GM19099 (cell line): ENCODE data around the gene PSMG3.

Source experiments
- POLR2A ChIP-seq: IDR thresholded peaks from 3 replicates; pipeline ENCODE4 v1.6.1; 2011; ENCODE audit warnings: low read depth; ENCODE audit not compliant: insufficient read length; ENCODE audit errors: extremely low read depth

PSMG3 gene

DNA sequence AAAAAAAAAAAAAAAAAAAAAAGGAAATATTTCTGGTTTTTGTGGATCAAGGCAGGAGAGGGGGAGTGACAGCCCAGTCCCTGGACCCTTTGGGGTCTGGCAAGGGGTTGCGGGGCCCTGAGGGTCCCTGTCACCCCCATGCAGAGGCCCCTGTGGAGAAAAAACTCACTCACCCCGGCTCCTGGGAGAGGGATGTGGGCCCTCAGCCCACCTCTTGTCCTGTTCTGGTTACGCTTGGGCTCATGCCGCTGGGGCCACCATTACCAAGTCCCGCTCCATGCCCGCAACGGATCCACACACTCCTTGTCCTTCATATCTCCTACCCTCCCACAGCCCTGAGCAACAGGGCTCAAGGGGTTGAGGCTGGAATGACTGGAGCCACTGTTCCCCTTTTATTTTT is 12.8 kb downstream of the PSMG3 start:
- TF ChIP-seq POLR2A, result no peak

DNA sequence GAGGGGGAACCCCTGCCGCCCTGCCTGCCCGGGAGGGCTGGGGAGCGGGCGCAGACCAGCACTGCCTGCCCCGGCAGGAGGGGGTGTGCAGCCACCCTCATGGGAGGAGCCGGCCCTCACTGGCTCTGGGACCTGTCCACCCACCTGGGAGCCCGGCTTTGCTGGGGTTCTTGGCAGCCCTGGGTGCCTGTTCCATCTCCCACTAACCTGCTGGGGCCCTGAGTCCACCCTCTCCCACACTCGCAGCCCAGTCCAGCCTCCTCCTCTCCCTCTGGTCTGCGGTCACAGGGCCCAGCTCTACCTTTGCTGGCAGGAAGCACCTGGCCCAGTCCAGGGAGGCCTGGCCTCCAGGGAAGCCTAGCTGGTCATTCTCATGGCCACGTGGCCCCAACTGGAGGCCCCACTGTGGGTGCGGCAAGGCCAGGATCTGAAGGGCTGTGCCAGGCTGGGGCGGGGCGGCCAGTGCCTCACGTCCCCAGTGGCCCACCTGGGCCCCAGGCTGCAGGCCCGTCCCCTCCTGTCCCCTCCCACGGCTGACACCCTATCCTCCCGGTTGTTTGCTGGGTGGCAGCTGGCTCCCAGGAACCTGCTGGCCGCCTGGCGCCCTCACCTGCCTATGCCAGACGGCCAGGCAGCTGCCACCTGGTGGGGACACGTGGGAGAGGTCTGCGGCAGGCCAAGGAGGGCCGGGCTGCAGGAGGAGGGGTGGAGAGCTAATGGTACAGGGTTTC is 13.9 kb downstream of the PSMG3 start, which contains the start of gene TMEM184A:
Gene TMEM184A (minus strand): TSS at position 393 of the 731 bp plus-strand sequence. CDS start 721 bp downstream, outside the sequence.
- no peak for TF ChIP-seq POLR2A

DNA sequence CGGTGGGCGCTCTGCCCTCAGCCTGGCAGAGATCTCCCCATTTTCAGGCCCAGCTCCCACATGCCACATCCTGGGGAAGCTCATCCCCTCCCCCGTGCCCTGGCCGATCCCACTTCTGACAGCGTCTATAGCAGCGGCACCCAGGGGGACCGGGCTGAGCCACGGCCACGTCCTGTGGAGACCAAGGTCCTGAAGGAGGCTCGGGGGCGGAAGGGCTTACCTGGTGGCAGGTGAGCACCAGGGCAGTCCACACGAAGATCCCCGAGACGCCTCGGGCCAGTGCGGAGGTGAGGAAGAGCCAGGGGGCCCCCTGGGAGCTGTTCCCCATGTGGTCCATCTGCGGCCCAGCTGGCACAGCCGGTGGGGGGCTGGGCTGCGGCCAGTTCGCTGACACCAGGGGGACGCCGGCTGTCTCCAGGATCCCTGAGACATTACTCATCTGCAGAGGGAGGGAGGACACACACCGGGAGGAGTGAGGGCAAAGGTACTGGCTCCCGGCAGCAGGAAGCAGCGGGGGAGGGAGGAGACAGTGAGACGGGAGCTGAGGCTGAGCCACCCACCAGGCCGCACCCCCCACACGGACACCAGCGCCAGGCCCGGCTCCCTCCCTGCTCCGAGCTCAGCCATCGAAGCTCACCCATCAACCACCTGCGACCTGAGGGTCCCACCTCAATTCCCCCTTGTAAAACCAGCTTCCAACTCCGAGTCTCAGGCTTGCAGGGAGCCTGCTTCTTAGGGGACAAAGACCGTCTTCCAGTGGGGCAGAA is 14.6 kb downstream of the PSMG3 start:
- TF ChIP-seq POLR2A, result no peak

DNA sequence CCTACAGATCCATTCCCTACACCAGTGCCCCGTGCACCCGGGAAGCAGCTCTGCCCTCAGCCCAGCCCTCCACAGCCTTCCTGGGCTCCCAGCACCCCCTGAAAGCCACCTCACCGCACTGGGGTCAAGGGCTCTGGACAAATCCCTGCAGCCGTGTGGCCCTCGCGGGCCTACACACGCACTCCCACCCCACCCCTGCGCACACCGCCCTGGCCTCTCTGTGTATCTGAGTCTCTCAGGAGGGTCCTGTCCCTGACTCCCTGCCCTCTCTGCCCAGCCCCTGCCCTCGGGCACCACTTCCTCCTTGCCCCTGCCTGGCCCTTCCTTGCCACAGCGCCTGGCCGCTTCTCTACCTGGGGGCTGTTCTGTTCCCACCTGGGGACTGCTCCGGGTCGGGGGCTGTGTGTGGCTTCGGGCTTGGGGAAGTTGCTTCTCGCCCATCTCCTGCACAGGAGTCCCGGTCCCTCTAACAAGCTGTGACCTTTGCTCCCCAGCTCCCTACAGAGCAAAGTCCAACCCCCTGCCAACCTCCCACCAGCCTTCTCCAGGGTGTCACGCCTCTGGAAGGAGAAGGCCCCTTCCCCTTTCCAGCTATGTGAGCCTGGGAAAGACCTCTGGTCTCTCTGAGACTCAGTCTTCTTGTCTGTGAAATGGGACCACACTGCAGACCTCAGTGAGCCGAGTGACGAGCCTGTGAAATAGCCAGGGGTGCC is 15.3 kb downstream of the PSMG3 start:
- TF ChIP-seq POLR2A, result no peak

DNA sequence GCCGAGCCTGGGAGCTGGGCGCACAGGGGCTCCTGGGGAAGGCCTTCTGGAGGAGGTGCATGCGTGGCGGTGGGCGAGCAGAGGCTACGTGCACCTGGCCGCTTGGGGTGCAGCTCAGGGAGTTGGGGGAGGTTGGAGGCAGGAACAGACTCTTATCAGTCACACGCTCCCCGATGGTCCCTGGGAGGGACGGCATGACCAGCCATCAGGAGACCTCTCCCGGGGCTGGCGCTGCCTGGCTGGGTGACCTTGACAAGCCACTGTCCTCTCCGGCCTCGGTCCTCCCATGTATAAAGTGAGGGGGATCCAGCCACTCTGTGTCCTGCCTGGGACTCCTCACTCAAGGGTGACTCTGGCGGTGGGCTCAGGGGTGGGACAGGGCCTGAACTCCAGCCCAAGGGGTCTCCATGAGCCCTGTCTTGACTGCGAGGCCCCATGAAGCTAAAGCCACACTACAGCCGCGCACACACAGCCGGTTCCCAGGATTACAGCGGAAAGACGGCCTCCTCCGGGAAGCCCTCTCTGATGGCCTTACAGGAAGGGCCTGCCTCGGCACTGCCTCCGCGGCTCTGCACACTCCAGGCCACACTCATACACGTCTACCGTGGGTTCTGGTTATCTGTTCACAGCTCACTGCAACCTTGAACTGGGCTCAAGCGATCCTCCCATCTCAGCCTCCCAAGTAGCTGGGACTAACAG is 16.2 kb downstream of the PSMG3 start:
- TF ChIP-seq POLR2A, result no peak

DNA sequence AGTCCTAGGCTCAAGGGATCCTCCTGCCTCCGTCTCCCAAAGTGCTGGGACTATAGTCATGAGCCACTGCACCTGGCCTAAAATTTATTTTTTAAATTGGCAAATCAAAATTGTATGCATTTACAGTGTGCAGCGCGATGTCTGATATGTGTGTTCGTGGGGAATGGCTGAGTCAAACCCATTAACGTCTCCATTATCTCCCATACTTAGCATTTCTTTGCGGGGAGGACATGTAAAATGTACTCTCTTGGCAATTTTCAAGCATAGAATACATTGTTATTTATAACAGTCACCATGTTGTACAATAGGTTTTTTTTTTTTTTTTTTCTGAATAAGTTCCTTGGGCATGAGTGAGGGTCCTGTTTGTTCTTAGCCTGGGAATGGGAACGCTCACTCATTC is 17.6 kb downstream of the PSMG3 start:
- no peak for TF ChIP-seq POLR2A

DNA sequence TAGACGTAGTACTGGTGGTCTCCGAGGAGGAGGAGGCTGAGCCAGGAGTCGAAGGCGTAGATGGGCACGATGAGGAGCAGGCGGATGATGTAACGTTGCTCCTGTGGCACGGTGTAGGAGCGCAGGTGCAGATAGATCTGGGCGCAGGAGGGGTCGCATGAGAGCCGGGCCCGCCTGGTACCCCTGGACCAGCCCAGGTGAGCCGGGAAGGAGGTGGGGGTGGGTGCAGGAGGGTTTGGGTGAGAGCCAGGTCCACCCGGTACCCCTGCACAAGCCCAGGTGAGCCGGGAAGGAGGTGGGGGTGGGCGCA is 19.0 kb downstream of the PSMG3 start:
- TF ChIP-seq POLR2A, result no peak

DNA sequence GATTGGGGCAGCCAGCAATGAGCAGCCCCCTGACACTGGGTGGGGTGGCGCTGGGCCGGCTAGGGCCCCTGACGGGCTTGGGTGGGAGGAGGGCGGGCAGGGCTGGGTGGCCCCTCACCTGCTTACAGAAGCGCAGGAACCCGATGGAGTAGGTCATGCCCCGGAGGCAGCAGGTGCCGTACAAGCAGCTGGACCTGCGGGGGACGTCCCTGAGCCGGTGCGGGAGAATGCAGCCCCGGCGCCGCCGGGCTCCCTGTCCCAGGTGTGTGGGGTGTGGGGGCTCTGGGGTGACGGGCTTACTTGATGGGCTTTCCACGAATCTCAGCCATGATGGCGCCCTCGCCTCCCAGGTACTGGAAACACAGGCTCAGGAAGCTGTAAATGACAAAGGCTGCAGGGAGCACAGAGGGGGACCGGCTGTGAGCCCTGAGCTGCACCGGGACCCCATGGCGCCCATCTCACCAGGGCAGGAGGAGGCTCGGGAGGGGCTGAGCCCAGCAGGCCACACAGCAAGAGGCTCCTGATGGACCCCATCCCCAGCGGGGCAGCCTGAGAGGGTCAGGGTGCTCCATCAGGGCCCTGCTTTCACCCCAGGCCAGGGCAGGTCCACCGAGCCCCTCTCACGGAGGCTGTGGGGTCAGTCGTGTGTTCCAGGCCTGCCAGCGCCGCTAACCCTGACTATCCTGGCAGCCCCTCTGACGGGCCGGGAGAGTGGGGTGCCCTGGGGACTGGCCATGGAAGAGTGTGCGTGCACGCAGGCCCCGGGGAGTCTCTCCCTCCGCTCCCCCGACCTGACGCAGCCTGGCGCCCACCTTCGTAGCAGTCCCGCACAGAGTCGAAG is 19.6 kb downstream of the PSMG3 start:
- no peak for TF ChIP-seq POLR2A

DNA sequence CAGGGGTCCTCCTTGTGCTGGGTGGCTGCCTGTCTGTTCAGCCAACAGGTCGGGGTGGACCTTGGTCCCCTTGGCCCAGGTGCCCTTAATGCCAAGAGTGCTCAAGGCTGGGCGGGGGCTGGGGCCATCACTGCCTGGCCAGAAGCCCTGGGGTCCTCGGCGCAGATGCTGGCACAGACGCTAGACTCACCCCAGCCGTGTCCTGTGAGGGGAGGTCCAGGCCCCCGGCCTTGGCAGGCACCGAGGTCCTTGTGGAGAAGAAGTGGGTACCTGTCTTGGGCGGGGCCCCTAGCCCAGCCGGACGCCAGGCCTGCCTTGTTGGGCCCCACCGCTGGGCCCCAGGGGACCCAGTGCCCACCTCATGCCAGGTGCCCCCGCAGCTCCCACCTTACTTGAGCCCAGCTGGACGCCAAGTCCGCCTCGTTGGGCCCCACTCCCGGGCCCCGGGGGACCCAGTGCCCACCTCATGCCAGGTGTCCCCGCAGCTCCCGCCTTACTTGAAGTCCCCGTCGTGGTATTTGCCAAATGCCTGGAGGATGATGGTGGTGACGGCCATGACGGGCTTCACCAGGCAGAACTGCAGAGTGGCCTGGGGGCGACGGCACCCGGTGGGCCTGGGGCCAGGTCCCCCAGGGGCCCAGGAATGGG is 20.4 kb downstream of the PSMG3 start:
- TF ChIP-seq POLR2A, result no peak

DNA sequence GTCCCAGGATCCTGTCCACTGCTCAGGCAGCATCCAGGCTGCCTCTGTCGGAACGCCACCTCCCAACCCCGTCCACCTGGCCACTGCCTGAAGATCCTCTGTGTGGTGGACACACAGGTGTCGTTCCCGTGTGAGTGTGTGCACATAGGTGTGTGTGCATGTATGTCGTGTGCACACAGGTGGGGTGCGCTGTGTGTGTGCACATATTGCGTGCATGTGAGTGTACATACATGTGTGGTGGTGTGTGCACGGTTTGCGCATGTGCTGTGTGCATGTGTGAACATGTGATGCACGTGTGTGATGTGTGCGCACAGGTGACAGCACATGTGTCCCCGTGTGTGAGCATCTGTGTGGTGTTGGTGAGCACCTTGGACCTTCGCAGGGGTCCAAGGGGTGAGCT is 20.9 kb downstream of the PSMG3 start:
- no peak for TF ChIP-seq POLR2A

DNA sequence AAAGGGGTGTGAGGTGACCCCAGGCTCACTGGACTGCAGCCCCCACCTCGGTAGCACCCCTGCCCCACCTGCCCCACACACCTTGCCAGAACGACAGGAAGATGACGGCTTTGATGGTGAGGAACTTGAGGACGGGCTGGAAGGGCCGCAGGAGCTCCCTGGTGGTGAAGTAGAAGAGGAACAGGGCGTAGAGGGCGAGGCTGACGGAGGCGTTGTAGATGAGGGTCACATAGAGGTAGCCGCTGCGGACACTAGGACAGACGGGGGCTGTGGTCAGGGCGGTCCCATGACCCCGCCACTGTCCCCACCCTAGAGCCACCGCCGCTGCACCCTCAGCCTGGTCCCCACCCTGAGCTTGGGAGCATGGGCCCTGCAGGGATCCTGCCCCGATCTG is 21.4 kb downstream of the PSMG3 start:
- no peak for TF ChIP-seq POLR2A

DNA sequence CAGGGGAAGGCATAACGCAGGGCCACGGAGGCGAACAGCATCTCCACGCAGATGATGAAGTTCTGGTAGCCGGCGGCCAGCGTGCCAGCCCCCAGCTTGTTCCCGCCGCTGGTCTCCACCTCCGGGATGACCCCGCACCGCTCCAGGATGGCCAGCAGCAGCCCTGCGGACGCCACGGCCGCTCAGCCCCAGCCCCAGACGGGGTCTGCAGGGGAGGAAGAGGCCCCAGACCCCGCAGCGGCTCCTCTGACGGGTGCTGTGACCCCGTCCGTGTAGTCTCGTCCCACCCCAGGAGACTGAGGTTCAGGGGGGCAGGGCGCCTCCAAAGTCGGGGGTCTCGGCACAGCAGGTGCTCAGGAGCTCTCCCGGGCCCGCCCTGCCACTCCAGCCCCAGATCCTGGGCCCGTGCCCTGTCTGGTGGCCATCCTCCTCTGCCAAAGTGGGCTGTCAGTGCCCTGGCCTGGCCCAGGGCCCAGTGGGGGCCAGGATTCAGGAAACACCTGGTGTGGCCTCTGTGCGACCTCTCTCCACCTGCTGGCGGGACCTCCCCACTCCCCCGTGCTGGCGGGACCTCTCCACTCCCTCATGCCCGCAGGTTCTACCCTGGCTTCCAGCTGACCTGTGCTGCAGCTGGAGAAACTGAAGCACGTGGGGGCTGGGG is 21.9 kb downstream of the PSMG3 start:
- no peak for TF ChIP-seq POLR2A
